Measurements from ENCODE around the gene CCDC196.

DNA sequence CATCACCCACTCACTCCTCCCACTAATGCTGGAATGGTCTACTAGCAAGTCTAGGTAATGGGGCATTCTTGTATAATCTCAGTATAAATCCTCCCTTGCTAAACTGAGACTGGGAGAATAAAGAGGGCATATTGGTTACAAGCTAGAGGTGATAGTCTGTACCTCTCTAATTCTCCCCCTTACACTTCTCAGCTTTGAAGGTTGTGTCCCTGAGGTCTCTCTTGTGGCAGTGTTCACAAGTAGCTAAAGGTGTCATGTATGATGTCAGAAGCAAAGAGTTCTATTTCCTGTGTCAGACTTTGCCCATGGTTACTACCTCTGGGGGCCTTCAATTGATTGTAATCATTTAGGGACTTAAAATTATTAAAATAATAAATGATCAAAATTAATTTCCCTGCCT is 26.6 kb upstream of the CCDC196 start:
- TF ChIP-seq, protein P1, sequence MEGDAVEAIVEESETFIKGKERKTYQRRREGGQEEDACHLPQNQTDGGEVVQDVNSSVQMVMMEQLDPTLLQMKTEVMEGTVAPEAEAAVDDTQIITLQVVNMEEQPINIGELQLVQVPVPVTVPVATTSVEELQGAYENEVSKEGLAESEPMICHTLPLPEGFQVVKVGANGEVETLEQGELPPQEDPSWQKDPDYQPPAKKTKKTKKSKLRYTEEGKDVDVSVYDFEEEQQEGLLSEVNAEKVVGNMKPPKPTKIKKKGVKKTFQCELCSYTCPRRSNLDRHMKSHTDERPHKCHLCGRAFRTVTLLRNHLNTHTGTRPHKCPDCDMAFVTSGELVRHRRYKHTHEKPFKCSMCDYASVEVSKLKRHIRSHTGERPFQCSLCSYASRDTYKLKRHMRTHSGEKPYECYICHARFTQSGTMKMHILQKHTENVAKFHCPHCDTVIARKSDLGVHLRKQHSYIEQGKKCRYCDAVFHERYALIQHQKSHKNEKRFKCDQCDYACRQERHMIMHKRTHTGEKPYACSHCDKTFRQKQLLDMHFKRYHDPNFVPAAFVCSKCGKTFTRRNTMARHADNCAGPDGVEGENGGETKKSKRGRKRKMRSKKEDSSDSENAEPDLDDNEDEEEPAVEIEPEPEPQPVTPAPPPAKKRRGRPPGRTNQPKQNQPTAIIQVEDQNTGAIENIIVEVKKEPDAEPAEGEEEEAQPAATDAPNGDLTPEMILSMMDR (IDR thresholded peaks at IDR 0.05), result no peak
- TF ChIP-seq POLR2A (IDR thresholded peaks at IDR 0.05), result no peak
